ENCODE data around the gene FCHSD1.

FCHSD1 gene

DNA sequence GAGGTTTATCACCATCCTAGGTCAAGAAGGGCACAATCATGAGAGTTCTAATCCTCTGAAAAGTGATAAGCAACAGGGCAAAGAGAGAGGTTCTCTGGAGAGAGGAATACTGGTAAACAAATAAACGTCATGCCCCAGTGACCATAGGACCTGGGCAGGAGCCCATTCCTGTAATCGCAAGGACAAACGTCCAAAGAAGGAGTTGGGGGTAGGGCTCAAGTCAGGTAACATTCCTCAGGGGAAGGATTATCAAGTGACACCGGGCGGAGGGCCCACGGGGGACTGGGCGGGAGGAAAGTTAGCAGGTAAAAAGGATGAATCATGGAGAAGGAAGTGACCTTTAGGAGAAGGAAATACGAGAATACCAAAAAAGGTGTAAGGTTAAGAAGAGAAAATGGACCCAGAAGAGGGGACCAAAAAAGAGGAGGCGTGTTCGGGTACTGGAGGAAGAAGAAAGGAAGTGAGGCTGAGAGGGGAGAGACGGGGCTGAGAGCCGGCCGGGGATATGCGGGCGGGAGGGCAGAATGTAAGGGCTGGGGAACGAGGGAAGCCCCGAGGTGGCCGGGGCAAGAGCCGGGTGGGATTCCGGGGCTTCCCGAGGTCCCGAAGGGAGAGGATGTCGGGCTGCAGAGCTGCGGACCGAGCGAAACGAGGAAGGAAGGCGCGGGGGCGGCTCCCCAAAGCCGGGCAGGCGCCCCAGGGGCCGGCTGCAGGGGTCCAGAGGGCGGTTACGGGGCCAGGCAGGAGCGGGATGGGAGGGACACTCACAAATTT, 33.0 kb downstream of the FCHSD1 start:
- peak overlapping the region; percentile 87 for H3K4me3 ChIP-seq (ENCODE audit: low read depth, low read length)
- peaks cover 5% of the 10 kb centered on the region for H3K79me1 ChIP-seq (ENCODE audit: low read length)
- no peak overlapping the region for H2BK12ac ChIP-seq (ENCODE audit: low read length)
- H3K4ac ChIP-seq (ENCODE audit: low read depth, low read length), result peak overlapping the region; percentile 13
- H2BK120ac ChIP-seq (ENCODE audit: insufficient read depth, low read length, poor library complexity), result peak overlapping the region; percentile 45
- no peak overlapping the region for H2AK5ac ChIP-seq (ENCODE audit: low read length)
- H3K9me3 ChIP-seq (ENCODE audit: insufficient read depth, low read depth, low read length), result no peaks in the 10 kb centered on the region
- peak overlapping the region; percentile 43 for H4K12ac ChIP-seq (ENCODE audit: low read depth, low read length)
- H3K18ac ChIP-seq (ENCODE audit: low read length), result peak overlapping the region; percentile 54
- H3K27me3 ChIP-seq (ENCODE audit: insufficient read depth, low read length), result no peaks in the 10 kb centered on the region
- H2AFZ ChIP-seq (ENCODE audit: insufficient read depth, low read length, poor library complexity), result peak overlapping the region; percentile 12
- H3K27ac ChIP-seq (ENCODE audit: low read depth, low read length), result peak overlapping the region; percentile 87
- H4K91ac ChIP-seq (ENCODE audit: low read depth, low read length), result peak overlapping the region; percentile 28
- H3K36me3 ChIP-seq (ENCODE audit: control insufficient read depth in 1 of 2, insufficient read depth in 2 of 2, low read length in 2 of 2), result peaks cover 8 to 15% of the 10 kb centered on the region in 2 experiments
- no peaks in the 10 kb centered on the region for H3K4me1 ChIP-seq (ENCODE audit: control insufficient read depth in 1 of 2, insufficient read depth in 2 of 2, low read length in 2 of 2)
- WGBS (ENCODE audit: extremely low coverage, insufficient coverage, insufficient read length), result no CpG with 5 or more reads among the region's 36 CpGs
- H4K8ac ChIP-seq (ENCODE audit: low read depth, low read length), result peak overlapping the region; percentile 13
- peak overlapping the region; percentile 78 for H2BK5ac ChIP-seq (ENCODE audit: low read depth, low read length, poor library complexity)
- no peak overlapping the region for H3K23ac ChIP-seq (ENCODE audit: low read length)
- DNase-seq, result peak; percentile 82 to 92
- H3K14ac ChIP-seq (ENCODE audit: low read length), result peak overlapping the region; percentile 38
- peak overlapping the region; percentile 96 for H3K9ac ChIP-seq (ENCODE audit: low read length)
- peak overlapping the region; percentile 72 for H3K4me2 ChIP-seq (ENCODE audit: low read length)
- peaks cover 15% of the 10 kb centered on the region for H3K79me2 ChIP-seq (ENCODE audit: control insufficient read depth, insufficient read depth, low read length, poor library complexity)

DNA sequence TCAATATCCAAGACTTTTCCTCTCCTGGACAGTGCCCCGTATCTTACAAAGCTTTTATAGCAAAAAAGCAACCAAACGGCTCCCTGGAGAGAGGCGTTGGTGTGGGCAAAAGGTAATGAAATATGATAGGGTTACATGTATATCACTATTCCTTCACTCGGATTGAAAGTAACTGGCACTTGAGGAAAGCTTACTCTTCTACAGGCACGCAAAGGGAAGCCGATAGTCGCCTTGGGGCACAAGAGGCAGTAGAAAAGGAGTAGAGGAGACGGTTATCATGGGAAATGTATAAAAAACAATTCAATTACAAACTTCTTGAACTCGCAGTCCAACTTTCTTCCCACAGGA, 33.6 kb downstream of the FCHSD1 start:
- Histone ChIP-seq H3K79me2 (ENCODE audit: control insufficient read depth, insufficient read depth, low read length, poor library complexity) (peaks cover 15% of the 10 kb centered on the region), H3K14ac (ENCODE audit: low read length) (no peak overlapping the region), H3K4ac (ENCODE audit: low read depth, low read length) (peak overlapping the region; percentile 53), H3K4me2 (ENCODE audit: low read length) (peak overlapping the region; percentile 72), H3K18ac (ENCODE audit: low read length) (no peak overlapping the region), H2BK5ac (ENCODE audit: low read depth, low read length, poor library complexity) (peak overlapping the region; percentile 19), H3K27ac (ENCODE audit: low read depth, low read length) (no peak overlapping the region), H3K79me1 (ENCODE audit: low read length) (peaks cover 5% of the 10 kb centered on the region), H4K8ac (ENCODE audit: low read depth, low read length) (no peak overlapping the region), H3K27me3 (ENCODE audit: insufficient read depth, low read length) (no peaks in the 10 kb centered on the region), H3K9ac (ENCODE audit: low read length) (peak overlapping the region; percentile 35), H2BK120ac (ENCODE audit: insufficient read depth, low read length, poor library complexity) (no peak overlapping the region), H3K9me3 (ENCODE audit: insufficient read depth, low read depth, low read length) (no peaks in the 10 kb centered on the region), H2BK12ac (ENCODE audit: low read length) (no peak overlapping the region), H4K91ac (ENCODE audit: low read depth, low read length) (no peak overlapping the region), H3K36me3 (ENCODE audit: control insufficient read depth in 1 of 2, insufficient read depth in 2 of 2, low read length in 2 of 2) (peaks cover 8 to 14% of the 10 kb centered on the region in 2 experiments), H4K12ac (ENCODE audit: low read depth, low read length) (no peak overlapping the region), H3K4me3 (ENCODE audit: low read depth, low read length) (peak overlapping the region; percentile 87), H3K23ac (ENCODE audit: low read length) (no peak overlapping the region), H2AFZ (ENCODE audit: insufficient read depth, low read length, poor library complexity) (no peak overlapping the region), H2AK5ac (ENCODE audit: low read length) (no peak overlapping the region), H3K4me1 (ENCODE audit: control insufficient read depth in 1 of 2, insufficient read depth in 2 of 2, low read length in 2 of 2) (no peaks in the 10 kb centered on the region)
- no peak for DNase-seq
- WGBS (ENCODE audit: extremely low coverage, insufficient coverage, insufficient read length), result no CpG with 5 or more reads among the region's 9 CpGs

DNA sequence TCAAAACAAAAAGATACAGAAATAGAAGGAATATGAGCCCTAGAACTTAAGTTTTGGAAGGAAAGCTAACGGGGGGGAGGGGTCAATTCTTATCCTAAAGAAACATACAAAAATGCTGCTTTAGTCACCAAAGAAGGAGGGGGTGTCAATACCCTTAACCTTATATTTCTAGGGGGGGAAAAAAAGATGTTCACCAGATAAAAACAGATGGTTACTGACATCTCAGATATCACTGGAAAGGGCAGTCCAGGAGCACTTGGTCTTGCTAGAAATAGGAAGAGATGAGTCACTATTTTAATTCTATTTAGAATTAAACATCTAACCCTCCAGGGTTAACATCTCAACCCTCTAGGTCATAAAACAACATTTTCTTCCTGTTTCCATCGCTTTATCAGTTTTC, 34.1 kb downstream of the FCHSD1 start:
- peak overlapping the region; percentile 78 for H3K4ac ChIP-seq (ENCODE audit: low read depth, low read length)
- H3K4me3 ChIP-seq (ENCODE audit: low read depth, low read length), result no peak overlapping the region
- H3K79me2 ChIP-seq (ENCODE audit: control insufficient read depth, insufficient read depth, low read length, poor library complexity), result peaks cover 15% of the 10 kb centered on the region
- no peak overlapping the region for H3K14ac ChIP-seq (ENCODE audit: low read length)
- no peak overlapping the region for H3K27ac ChIP-seq (ENCODE audit: low read depth, low read length)
- no peak for DNase-seq
- no peak overlapping the region for H4K8ac ChIP-seq (ENCODE audit: low read depth, low read length)
- H3K9ac ChIP-seq (ENCODE audit: low read length), result no peak overlapping the region
- H3K36me3 ChIP-seq (ENCODE audit: control insufficient read depth in 1 of 2, insufficient read depth in 2 of 2, low read length in 2 of 2), result peaks cover 6 to 12% of the 10 kb centered on the region in 2 experiments
- H3K18ac ChIP-seq (ENCODE audit: low read length), result no peak overlapping the region
- H2BK120ac ChIP-seq (ENCODE audit: insufficient read depth, low read length, poor library complexity), result no peak overlapping the region
- WGBS (ENCODE audit: extremely low coverage, insufficient coverage, insufficient read length), result no CpG with 5 or more reads among the region's 2 CpGs
- H4K91ac ChIP-seq (ENCODE audit: low read depth, low read length), result no peak overlapping the region
- H3K27me3 ChIP-seq (ENCODE audit: insufficient read depth, low read length), result no peaks in the 10 kb centered on the region
- no peaks in the 10 kb centered on the region for H3K9me3 ChIP-seq (ENCODE audit: insufficient read depth, low read depth, low read length)
- no peaks in the 10 kb centered on the region for H3K4me1 ChIP-seq (ENCODE audit: control insufficient read depth in 1 of 2, insufficient read depth in 2 of 2, low read length in 2 of 2)
- H4K12ac ChIP-seq (ENCODE audit: low read depth, low read length), result no peak overlapping the region
- no peak overlapping the region for H2AK5ac ChIP-seq (ENCODE audit: low read length)
- H3K4me2 ChIP-seq (ENCODE audit: low read length), result peak overlapping the region; percentile 72
- no peak overlapping the region for H2AFZ ChIP-seq (ENCODE audit: insufficient read depth, low read length, poor library complexity)
- no peak overlapping the region for H3K23ac ChIP-seq (ENCODE audit: low read length)
- H2BK5ac ChIP-seq (ENCODE audit: low read depth, low read length, poor library complexity), result no peak overlapping the region
- no peak overlapping the region for H2BK12ac ChIP-seq (ENCODE audit: low read length)
- peaks cover 5% of the 10 kb centered on the region for H3K79me1 ChIP-seq (ENCODE audit: low read length)

DNA sequence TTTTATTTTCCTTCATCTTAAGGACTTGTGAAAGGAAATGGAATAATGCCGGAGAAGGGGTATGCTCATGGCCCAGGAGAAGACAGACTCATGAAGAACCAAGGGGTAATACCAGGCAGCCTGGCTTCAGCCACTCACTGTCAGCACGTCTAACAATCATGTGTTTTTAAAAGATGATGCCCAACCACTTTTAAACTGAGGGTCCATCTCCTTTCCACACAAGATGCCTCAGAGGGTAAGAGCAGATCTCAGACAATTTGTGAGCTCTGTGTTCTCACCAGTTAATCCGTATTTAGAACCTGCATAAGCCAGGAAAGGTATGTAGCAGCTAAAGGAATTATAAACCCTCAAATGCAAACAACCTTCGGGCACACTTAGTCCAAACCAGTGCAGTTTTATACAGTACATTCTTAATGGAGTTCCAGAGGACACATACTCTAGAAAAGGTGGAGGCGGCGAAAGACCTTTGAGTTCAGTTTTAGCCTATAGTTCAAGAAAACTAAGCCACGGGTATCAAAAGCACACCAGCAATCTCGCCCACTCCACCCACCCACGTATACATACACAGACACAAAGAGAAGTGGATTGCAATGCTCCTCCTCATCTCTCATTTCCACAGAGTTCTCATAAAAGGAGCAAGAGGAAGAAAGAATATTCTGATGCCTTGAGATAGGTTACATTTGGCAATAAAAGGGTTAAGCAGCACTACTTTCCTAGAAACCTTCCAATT, 35.1 kb downstream of the FCHSD1 start:
- Histone ChIP-seq H4K12ac (ENCODE audit: low read depth, low read length) (no peak overlapping the region), H2AFZ (ENCODE audit: insufficient read depth, low read length, poor library complexity) (no peak overlapping the region)

More for the DNA sequence above, 35.1 kb downstream of the FCHSD1 start:
- DNase-seq, result no peak
- Histone ChIP-seq H3K9me3 (ENCODE audit: insufficient read depth, low read depth, low read length) (no peaks in the 10 kb centered on the region), H3K36me3 (ENCODE audit: control insufficient read depth in 1 of 2, insufficient read depth in 2 of 2, low read length in 2 of 2) (peaks cover 3 to 9% of the 10 kb centered on the region in 2 experiments), H3K4me2 (ENCODE audit: low read length) (peak overlapping the region; percentile 28), H4K8ac (ENCODE audit: low read depth, low read length) (no peak overlapping the region), H3K4me1 (ENCODE audit: control insufficient read depth in 1 of 2, insufficient read depth in 2 of 2, low read length in 2 of 2) (no peaks in the 10 kb centered on the region), H2BK5ac (ENCODE audit: low read depth, low read length, poor library complexity) (no peak overlapping the region), H3K18ac (ENCODE audit: low read length) (no peak overlapping the region), H3K14ac (ENCODE audit: low read length) (no peak overlapping the region), H3K4ac (ENCODE audit: low read depth, low read length) (peak overlapping the region; percentile 77), H2BK12ac (ENCODE audit: low read length) (no peak overlapping the region), H3K27me3 (ENCODE audit: insufficient read depth, low read length) (no peaks in the 10 kb centered on the region), H3K27ac (ENCODE audit: low read depth, low read length) (no peak overlapping the region), H2AK5ac (ENCODE audit: low read length) (no peak overlapping the region), H2BK120ac (ENCODE audit: insufficient read depth, low read length, poor library complexity) (no peak overlapping the region), H3K23ac (ENCODE audit: low read length) (no peak overlapping the region), H4K91ac (ENCODE audit: low read depth, low read length) (no peak overlapping the region), H3K4me3 (ENCODE audit: low read depth, low read length) (no peak overlapping the region), H3K9ac (ENCODE audit: low read length) (no peak overlapping the region), H3K79me2 (ENCODE audit: control insufficient read depth, insufficient read depth, low read length, poor library complexity) (peaks cover 15% of the 10 kb centered on the region), H3K79me1 (ENCODE audit: low read length) (peaks cover 5% of the 10 kb centered on the region)
- no CpG with 5 or more reads among the region's 9 CpGs for WGBS (ENCODE audit: extremely low coverage, insufficient coverage, insufficient read length)

Measured in trophoblast cell (in vitro differentiated cells and primary cell).